NT2/D1 (cell line): ENCODE measurements around the gene CPXM2.

Experiments
- SUZ12 ChIP-seq: IDR thresholded peaks from 2 replicates; pipeline ENCODE4 v1.6.1; 2011; ENCODE audit not compliant: insufficient read length, insufficient read depth; ENCODE audit errors: extremely low read depth
- YY1 ChIP-seq: IDR thresholded peaks from 2 replicates; pipeline ENCODE4 v1.6.1; 2011; ENCODE audit not compliant: insufficient read length, insufficient read depth
- ZNF274 ChIP-seq: IDR thresholded peaks from 2 replicates; pipeline ENCODE4 v1.6.1; 2011; ENCODE audit warnings: mild to moderate bottlenecking, low read depth, low read length

GRCh38 chr10:123821136-123821535 is 70.5 kb downstream of the CPXM2 start:
- TF ChIP-seq SUZ12 (no peak), ZNF274 (no peak), YY1 (no peak)
